NCI-H1092 (cell line): ENCODE results near the gene TMPRSS13.

ENCODE experiments used
- DNase-seq: peaks from one replicate; lab custom pipeline; 2025; lab: John Stamatoyannopoulos, UW

The TMPRSS13 gene

GRCh38 chr11:117852309-117852708, 76.9 kb downstream of the TMPRSS13 start:
- no peak for DNase-seq

GRCh38 chr11:117851852-117852251, 77.3 kb downstream of the TMPRSS13 start:
- no peak for DNase-seq

DNA sequence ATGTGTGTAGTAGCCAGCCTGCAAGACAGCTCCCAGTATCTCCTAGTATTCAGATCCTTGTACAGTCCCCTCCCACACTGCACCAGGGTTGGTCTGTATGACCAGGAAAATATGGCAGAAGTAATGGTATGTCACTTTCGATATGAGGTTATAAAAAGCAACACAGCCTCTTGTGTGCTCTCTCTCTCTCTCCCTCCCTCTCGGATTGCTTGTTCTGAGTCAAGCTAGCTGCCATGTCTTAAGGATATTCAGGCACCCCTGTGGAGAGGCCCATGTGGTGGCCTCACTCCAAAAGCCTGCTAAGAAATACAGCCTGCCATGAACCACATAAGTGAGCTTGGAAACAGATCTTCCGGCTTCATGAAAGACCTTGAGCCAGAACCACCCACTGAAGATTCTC, 78.1 kb downstream of the TMPRSS13 start:
- DNase-seq = no peak
